ENCODE measurements around the gene SVIL. TPM values are rescaled to one million over a fixed set of nuclear protein-coding genes. Genes with fewer than 3 reads are reported as not detected.
"Not testable (repeated sequence)": the region's sequence is repeated elsewhere in the genome, so short reads cannot be mapped to it uniquely, and the experiment has no call there.

SVIL gene
- total and polyA plus RNA-seq, 2 of the 13 experiments (the other 11 are each of a cell fraction or from before 2014, with no cell fraction given) = 3.9 to 12.1 TPM

DNA sequence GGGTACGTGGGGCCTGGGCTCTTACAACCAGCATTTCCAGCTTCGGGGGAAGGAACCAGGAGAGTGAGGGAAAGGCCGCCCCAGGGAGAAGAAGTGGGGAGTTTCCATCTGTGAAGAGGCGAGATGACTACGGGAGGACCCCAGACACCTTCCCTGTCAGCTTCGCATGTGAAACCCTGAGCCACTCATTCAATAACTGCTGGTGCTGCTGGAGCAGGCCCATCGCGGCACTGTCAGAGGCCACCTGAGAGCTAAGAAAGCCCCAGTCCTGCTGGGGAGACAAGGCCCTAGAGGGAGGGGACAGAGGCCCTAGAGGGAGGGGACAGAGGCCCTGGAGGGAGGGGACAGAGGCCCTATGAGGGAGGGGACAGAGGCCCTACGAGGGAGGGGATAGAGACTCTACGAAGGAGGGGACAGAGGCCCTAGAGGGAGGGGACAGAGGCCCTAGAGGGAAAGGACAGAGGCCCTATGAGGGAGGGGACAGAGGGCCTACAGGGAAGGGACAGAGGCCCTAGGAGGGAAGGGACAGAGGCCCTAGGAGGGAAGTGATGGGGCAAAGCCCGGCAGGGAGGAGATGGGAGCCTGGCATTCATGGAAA lies 128.3 kb downstream of the SVIL start:
- H3K4me1 ChIP-seq (ENCODE audit: insufficient read depth, low read length); BruUV-seq (replicated peaks); H2AFZ ChIP-seq (ENCODE audit: low read length); H3K27ac ChIP-seq (ENCODE audit: extremely low read length, insufficient read depth, low read length); H3K9me3 ChIP-seq (ENCODE audit: low read length); DNase-seq (ENCODE audit: low spot score); H3K79me2 ChIP-seq (ENCODE audit: insufficient read depth, low read length); CTCF ChIA-PET (ENCODE audit: low intra/inter-chr PET ratio, low total read pairs); intact Hi-C loops (cut with micrococcal nuclease; ENCODE audit: unreplicated experiment); H3K36me3 ChIP-seq (replicated peaks in 1 of 2; ENCODE audit: control insufficient read depth in 1 of 2, insufficient read depth in 2 of 2, low read length in 2 of 2); H3K4me3 ChIP-seq (replicated peaks in 1 of 3; ENCODE audit: insufficient read depth in 1 of 3, low read depth in 2 of 3, low read length in 3 of 3); ATAC-seq; H3K4me2 ChIP-seq (ENCODE audit: low read depth, low read length); POLR2A ChIA-PET; H4K20me1 ChIP-seq (ENCODE audit: insufficient read depth, low read length); H3K9ac ChIP-seq (ENCODE audit: insufficient read depth, low read depth, low read length); FAIRE-seq; H3K27me3 ChIP-seq (ENCODE audit: control insufficient read depth in 1 of 2, insufficient read depth in 2 of 2, low read length in 2 of 2); in situ Hi-C loops (cut with HindIII; ENCODE audit: extremely low pct_ligation_motif_present, low pct_unique_long_range_greater_than_20kb): not testable (repeated sequence)
- 88% methylated on average over 6 of the region's 11 CpGs for WGBS (ENCODE audit: low lambda C conversion rate)

DNA sequence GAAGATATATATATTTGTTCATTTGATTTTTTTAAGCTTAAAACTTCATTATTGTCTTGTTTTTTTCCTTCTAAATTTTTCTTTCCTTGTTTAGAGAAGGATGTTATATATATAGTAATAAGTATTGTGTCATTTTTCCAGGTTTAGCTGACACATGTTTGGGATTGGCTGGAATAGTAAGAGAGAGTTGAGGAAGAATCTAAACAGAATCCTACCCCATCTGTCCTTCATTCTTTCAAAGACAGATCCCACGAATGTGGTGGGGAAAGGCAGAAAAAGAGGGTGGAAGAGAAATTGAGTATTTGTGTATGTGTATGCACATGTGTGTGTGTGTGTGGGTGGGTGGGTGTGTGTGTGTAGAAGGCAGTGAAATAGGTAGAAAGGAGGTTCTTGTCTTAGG lies 132.4 kb downstream of the SVIL start:
- H3K36me3 ChIP-seq (replicated peaks in 1 of 2; ENCODE audit: control insufficient read depth in 1 of 2, insufficient read depth in 2 of 2, low read length in 2 of 2) = peaks cover 0 to 2% of the 10 kb centered on the region in 2 experiments; a peak in 1 of 5 replicates
- CTCF ChIA-PET (ENCODE audit: low intra/inter-chr PET ratio, low total read pairs) = no interaction called here
- in situ Hi-C loops (cut with HindIII; ENCODE audit: extremely low pct_ligation_motif_present, low pct_unique_long_range_greater_than_20kb) (no loop called here), intact Hi-C loops (cut with micrococcal nuclease; ENCODE audit: unreplicated experiment) (no loop called here)
- H3K27ac ChIP-seq (ENCODE audit: extremely low read length, insufficient read depth, low read length) = no peak overlapping the region
- POLR2A ChIA-PET = no interaction called here
- no peak overlapping the region for H3K4me3 ChIP-seq (replicated peaks in 1 of 3; ENCODE audit: insufficient read depth in 1 of 3, low read depth in 2 of 3, low read length in 3 of 3)
- H3K79me2 ChIP-seq (ENCODE audit: insufficient read depth, low read length) = no peaks in the 10 kb centered on the region
- H3K27me3 ChIP-seq (ENCODE audit: control insufficient read depth in 1 of 2, insufficient read depth in 2 of 2, low read length in 2 of 2) = no peaks in the 10 kb centered on the region
- no peaks in the 10 kb centered on the region for H3K9me3 ChIP-seq (ENCODE audit: low read length)
- BruUV-seq (replicated peaks) = no TSS peak
- H2AFZ ChIP-seq (ENCODE audit: low read length) = no peak overlapping the region
- no peak overlapping the region for H3K4me2 ChIP-seq (ENCODE audit: low read depth, low read length)
- no peak overlapping the region for H3K9ac ChIP-seq (ENCODE audit: insufficient read depth, low read depth, low read length)
- DNase-seq (ENCODE audit: low spot score) = no peak
- 84% methylated on average over 1 of the region's 1 CpG for WGBS (ENCODE audit: low lambda C conversion rate)
- no peaks in the 10 kb centered on the region for H4K20me1 ChIP-seq (ENCODE audit: insufficient read depth, low read length)
- no peak for ATAC-seq
- no peaks in the 10 kb centered on the region for H3K4me1 ChIP-seq (ENCODE audit: insufficient read depth, low read length)
- no peak for FAIRE-seq
- TF ChIP-seq, protein P1, sequence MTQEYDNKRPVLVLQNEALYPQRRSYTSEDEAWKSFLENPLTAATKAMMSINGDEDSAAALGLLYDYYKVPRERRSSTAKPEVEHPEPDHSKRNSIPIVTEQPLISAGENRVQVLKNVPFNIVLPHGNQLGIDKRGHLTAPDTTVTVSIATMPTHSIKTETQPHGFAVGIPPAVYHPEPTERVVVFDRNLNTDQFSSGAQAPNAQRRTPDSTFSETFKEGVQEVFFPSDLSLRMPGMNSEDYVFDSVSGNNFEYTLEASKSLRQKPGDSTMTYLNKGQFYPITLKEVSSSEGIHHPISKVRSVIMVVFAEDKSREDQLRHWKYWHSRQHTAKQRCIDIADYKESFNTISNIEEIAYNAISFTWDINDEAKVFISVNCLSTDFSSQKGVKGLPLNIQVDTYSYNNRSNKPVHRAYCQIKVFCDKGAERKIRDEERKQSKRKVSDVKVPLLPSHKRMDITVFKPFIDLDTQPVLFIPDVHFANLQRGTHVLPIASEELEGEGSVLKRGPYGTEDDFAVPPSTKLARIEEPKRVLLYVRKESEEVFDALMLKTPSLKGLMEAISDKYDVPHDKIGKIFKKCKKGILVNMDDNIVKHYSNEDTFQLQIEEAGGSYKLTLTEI (CRISPR knock-in tag; conservative IDR thresholded peaks at IDR 0.05) = no peak
- TF ChIP-seq TARDBP (CRISPR knock-in tag; IDR thresholded peaks at IDR 0.05) (no peak), ZNF253 (CRISPR knock-in tag; IDR thresholded peaks at IDR 0.05; ENCODE audit: borderline replicate concordance) (no peak), PHF5A (CRISPR knock-in tag; IDR thresholded peaks at IDR 0.05; ENCODE audit: low read depth, unreplicated experiment) (no peak), ZNF280B (CRISPR knock-in tag; IDR thresholded peaks at IDR 0.05; ENCODE audit: borderline replicate concordance) (no peak), ZSCAN12 (CRISPR knock-in tag; IDR thresholded peaks at IDR 0.05) (no peak), BRCA1 (CRISPR knock-in tag; IDR thresholded peaks at IDR 0.05) (no peak), ZSCAN25 (CRISPR knock-in tag; IDR thresholded peaks at IDR 0.05) (no peak), BORCS8-MEF2B (CRISPR knock-in tag; IDR thresholded peaks at IDR 0.05) (no peak), SUZ12 (IDR thresholded peaks at IDR 0.05; ENCODE audit: low read depth, low read length) (no peak), ZNF891 (CRISPR knock-in tag; IDR thresholded peaks at IDR 0.05) (no peak), CREB1 (IDR thresholded peaks at IDR 0.05) (no peak), CREB1 (CRISPR knock-in tag; IDR thresholded peaks at IDR 0.05) (no peak), ZNF597 (CRISPR knock-in tag; IDR thresholded peaks at IDR 0.05) (no peak), ZNF335 (CRISPR knock-in tag; IDR thresholded peaks at IDR 0.05) (no peak), HNRNPUL1 (IDR thresholded peaks at IDR 0.05; ENCODE audit: low read depth, low read length) (no peak)
